ENCODE results near the gene CELA1.

DNA sequence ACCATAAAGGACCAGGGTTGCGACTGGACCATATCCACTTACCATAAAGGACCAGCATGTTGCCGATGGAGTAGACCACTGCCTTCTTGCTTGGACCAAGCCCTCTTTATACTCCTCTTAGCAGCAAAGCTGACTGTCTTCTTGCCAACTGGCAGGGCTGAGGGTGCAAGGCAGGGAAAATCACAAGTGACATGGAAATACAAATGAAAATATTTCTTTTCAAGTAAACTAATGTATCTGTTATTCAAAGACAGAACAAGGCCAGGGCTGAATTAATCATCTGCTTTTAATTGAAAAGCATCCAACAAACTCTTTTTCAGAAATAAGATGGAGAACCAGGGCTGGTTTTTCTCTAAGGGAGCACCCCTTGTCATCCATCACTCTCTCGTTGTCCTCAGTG is at the start of gene CELA1:
- TF ChIP-seq, protein P1, sequence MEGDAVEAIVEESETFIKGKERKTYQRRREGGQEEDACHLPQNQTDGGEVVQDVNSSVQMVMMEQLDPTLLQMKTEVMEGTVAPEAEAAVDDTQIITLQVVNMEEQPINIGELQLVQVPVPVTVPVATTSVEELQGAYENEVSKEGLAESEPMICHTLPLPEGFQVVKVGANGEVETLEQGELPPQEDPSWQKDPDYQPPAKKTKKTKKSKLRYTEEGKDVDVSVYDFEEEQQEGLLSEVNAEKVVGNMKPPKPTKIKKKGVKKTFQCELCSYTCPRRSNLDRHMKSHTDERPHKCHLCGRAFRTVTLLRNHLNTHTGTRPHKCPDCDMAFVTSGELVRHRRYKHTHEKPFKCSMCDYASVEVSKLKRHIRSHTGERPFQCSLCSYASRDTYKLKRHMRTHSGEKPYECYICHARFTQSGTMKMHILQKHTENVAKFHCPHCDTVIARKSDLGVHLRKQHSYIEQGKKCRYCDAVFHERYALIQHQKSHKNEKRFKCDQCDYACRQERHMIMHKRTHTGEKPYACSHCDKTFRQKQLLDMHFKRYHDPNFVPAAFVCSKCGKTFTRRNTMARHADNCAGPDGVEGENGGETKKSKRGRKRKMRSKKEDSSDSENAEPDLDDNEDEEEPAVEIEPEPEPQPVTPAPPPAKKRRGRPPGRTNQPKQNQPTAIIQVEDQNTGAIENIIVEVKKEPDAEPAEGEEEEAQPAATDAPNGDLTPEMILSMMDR (IDR thresholded peaks at IDR 0.05; ENCODE audit: insufficient read depth, low read length): no peak
- no peak for TF ChIP-seq GABPA (IDR thresholded peaks at IDR 0.05; ENCODE audit: low read depth)
- TF ChIP-seq POLR2AphosphoS5 (IDR thresholded peaks at IDR 0.05; ENCODE audit: low read depth): no peak

All from HL-60 (cell line).